ENCODE measurements around the gene AIMP2.
"Not testable (repeated sequence)": the region's sequence is repeated elsewhere in the genome, so short reads cannot be mapped to it uniquely, and the experiment has no call there.

GRCh38 chr7:5979680-5980314 lies 29.3 kb upstream of the AIMP2 start:
- TF ChIP-seq SUZ12 (IDR thresholded peaks at IDR 0.05); CTBP1 (IDR thresholded peaks at IDR 0.05; ENCODE audit: borderline replicate concordance); ELF4 (IDR thresholded peaks at IDR 0.05); BHLHE40 (IDR thresholded peaks at IDR 0.05; ENCODE audit: borderline replicate concordance); SP1 (IDR thresholded peaks at IDR 0.05); FOXK2 (IDR thresholded peaks at IDR 0.05); FOXA1 (IDR thresholded peaks at IDR 0.05); ZNF384 (IDR thresholded peaks at IDR 0.05); L3MBTL2 (conservative IDR thresholded peaks at IDR 0.05): not testable (repeated sequence)

All from HEK293T (cell line).